Pulmonary artery endothelial cell (primary cell): ENCODE results near the gene HHATL. TPM values are rescaled to one million over a fixed set of nuclear protein-coding genes. Genes with fewer than 3 reads are reported as not detected.

Experiments
- DNase-seq: peaks from one replicate; pipeline ENCODE4 v3.0.0-alpha.2; 2011; ENCODE audit warnings: low read depth, low spot score
- total RNA-seq: library from RNA; depleted of rRNA; stranded (reverse); fragments of >200 nt; gene quantifications from 2 replicates; pipeline ENCODE4 v1.2.3, GENCODE V29; 2014

HHATL gene
- total RNA-seq, 1 donor from 2014 or later = not detected

GRCh38 chr3:42685891-42686820, 16.4 kb downstream of the HHATL start:
- no peak for DNase-seq

- no peak for DNase-seq
Measured at GRCh38 chr3:42685363-42685881, 17.2 kb downstream of the HHATL start, which contains the start of gene KLHL40. KLHL40 (plus strand) TSS chr3:42685537; CDS start chr3:42685619, 82 bp downstream.

DNA sequence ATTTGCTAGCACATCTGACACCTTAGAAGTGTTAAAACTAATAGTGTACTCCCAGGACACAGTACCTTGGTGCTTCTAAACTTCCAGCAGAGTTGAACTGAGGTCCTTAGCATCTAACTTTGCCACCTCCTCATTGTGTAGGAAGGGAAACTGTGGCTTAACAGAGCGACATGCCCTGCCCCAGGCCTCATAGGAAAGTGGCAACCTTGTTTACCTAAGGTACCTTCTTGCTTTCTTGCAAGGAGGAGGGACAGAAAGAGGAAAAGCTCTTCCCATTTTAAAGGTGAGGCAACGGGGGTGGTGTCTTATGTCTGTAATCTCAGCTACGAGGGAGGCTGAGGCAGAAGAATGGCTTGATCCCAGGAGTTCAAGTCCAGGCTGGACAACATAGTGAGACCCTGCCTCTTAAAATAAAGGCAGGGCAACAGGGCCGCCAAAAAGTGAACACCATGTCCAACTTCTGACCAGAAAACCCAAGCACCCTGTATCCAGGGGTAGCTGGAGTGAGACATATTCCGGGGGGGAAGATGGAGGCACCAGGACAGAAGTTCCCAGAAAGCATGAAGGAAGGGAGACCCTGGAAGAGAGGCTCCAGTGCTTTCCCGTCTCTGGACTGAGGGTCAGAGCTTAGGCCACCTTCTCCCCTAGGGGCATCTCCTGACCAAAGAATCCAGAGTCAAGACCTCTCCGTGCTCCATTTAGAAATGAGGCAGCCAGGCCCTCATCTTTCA, 17.8 kb downstream of the HHATL start:
- no peak for DNase-seq

DNA sequence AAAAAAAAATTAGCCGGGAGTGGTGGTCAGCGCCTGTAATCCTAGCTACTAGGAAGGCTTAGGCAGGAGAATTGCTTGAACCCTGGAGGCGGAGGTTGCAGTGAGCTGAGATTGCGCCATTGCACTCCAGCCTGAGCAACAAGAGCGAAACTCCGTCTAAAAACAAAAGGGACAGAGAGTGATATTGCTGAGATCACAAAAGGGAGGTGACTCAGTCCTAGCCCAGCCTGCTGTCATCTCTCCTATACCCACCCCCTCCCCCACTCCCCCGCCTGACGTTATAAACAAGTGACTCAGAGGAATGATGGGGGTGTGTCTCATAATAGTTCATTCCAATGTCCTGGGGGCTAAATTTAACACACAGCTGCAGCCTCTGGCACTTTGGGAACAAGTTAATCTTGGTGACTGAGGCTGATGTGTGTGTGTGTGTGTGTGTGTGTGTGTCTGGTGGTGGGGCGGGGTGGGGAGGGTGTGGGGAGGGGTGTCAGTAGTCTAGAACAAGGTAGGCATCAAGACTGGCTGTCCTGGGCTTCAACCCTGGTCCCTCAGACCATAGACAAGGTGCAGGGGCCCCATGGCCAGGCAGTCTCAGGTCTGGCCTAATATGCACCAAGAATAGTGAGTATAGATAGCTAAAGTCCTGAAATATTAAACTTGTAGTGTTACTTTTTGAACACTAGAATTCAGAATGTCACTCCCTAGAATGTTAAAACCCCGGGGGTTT, 18.6 kb downstream of the HHATL start:
- peak; percentile 32 for DNase-seq

DNA sequence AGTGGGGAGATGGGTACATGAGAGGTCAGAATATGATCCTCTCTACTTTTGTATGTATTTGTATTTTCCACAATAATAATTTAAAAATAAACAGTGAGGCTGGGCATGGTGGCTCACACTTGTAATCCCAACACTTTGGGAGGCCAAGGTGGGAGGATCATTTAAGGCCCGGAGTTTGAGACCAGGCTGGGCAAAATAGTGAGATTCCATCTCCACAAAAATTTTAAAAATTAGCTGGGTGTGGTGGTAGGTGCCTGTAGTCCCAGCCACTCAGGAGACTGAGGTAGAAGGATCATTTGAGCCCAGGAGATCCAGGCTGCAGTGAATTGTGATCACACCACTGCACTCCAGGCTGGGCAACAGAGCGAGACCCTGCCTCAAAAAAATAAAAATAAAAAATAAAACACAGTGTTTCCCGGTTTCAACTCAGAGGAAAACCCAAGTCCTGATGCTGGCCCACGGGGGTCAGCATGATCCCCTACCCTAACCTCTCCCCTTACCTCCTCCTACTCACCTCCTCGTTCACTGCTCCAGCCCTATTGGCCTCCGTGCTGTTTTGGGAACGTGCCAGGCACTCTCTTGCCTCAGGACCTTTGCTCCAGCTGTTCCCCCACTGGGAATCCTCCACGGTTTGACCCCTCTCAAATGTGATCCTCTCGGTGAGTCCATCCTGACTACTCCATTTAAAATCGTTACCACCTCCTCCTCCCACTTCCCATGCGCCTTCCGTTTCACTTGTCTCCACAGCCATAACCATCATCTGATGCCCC, 20.1 kb downstream of the HHATL start:
- no peak for DNase-seq

DNA sequence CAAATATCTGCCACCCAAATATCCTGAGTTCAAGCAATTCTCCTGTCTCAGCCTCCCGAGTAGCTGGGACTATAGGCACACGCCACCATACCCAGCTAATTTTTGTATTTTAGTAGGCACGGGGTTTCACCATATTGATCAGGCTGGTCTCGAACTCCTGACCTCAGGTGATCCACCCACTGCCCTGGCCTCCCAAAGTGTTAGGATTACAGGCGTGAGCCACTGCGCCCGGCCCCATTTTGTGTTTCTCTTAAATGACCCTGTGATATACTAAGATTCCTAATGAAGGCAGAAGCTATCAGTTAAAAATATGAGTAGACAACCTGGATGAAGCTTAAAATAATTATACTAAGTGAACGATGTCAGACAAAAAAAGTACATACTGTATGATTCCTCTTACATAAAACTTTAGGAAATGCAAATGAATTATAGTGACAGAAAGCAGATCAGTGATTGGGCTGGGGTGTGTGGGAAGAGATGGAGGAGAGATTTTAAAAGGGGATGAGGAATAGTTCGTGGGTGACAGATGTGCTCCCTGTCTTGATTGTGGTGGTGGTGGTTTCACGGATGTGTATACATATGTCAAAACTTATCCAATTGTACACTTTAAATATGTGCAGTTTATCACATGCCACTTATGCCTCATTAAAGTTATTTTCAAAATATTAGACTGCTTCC, 21.1 kb downstream of the HHATL start:
- DNase-seq = no peak

- DNase-seq = no peak
Measured at GRCh38 chr3:42680806-42681205, 21.8 kb downstream of the HHATL start.

- no peak for DNase-seq
Measured at GRCh38 chr3:42680271-42680670, 22.3 kb downstream of the HHATL start.

GRCh38 chr3:42678447-42678846, 24.2 kb downstream of the HHATL start:
- no peak for DNase-seq

DNA sequence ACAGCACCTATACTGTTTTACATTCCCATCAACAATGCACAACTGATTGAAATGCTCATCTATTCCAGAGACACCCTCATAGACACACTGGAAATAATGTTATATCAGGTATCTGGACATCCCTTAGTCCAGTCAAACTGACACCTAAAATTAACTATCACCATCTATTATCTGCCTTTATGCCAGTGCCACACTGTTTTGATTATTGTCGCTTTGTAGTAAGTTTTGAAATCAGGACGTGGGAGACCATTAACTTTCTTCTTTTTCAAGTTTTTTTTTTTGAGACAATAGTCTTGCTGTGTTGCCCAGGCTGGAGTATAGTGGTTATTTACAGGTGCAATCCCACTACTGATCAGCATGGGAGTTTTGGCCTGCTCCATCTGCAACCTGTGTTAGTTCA, 26.7 kb downstream of the HHATL start:
- no peak for DNase-seq

- no peak for DNase-seq
Measured at GRCh38 chr3:42674146-42674545, 28.5 kb downstream of the HHATL start.

GRCh38 chr3:42673082-42673481, 29.5 kb downstream of the HHATL start:
- no peak for DNase-seq

- no peak for DNase-seq
Measured at GRCh38 chr3:42672515-42672914, 30.1 kb downstream of the HHATL start.

- no peak for DNase-seq
Measured at GRCh38 chr3:42670670-42671069, 31.9 kb downstream of the HHATL start.

- DNase-seq = no peak
Measured at GRCh38 chr3:42670051-42670576, 32.5 kb downstream of the HHATL start.

GRCh38 chr3:42668793-42669217, 33.8 kb downstream of the HHATL start:
- DNase-seq = no peak

DNA sequence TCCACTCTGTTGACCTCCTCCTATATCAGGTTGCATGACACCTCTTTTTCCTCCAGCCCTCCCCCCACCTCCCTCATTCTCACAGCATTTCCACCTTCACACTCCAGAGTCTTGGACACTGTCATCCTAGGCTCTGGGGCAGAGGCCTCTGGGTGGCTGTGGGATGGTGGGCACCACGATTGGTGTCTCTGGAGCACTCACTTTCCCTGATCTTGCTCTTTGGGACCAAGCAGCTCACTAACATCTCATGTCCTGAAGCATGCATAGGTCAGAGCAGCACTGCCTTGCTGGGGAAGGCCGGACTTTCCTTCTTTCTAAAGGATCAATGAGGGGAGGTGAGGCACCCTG, 34.2 kb downstream of the HHATL start:
- no peak for DNase-seq

GRCh38 chr3:42667523-42668412, 34.8 kb downstream of the HHATL start:
- DNase-seq = no peak

DNA sequence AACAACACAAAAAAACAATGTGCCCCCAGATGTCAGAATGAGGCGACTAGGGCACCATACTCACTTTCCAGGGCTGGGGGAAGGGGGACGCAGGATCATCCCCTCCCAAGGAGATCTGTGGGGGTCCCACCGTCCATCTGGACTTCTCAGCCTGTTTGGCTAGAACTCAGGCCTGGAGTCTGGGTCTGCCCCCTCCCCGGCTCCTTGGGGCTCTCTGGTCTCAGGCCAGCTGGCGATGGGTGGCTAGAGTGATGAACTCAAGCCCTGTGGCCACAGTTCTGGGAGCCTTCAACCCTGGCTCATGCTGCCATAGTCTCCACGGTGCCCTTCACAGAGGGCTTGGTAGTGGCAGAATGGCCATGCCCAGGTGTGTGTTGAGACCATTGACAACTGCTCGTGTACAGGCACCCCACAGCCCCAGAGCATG, 35.5 kb downstream of the HHATL start:
- no peak for DNase-seq
